Testis (tissue), 2 donors: ENCODE measurements around the gene RSBN1L.

Experiments used
- CTCF ChIP-seq, 3 experiments: fragments of 450-650 bp in 2 of 3; fragments of 200-600 bp in 1 of 3; sonication (generic) in 1 of 3; IDR thresholded peaks; one replicate each; pipeline ENCODE4 v1.5.1; 2016 to 2019; ENCODE audit warnings: antibody characterized with exemption in 3 of 3, mild to moderate bottlenecking in 2 of 3, moderate library complexity in 1 of 3
- POLR2A ChIP-seq: fragments of 450-650 bp; IDR thresholded peaks from one replicate; pipeline ENCODE4 v1.6.1; 2017; ENCODE audit warnings: antibody characterized with exemption, mild to moderate bottlenecking, moderate library complexity

- TF ChIP-seq POLR2A, result no peak
- no peak for TF ChIP-seq CTCF (IDR thresholded peaks at IDR 0.05)
These were observed 104.5 kb downstream of the RSBN1L start for GRCh38 chr7:77800730-77801129.
